Activated CD8-positive, alpha-beta memory T cell treated with anti-CD3 and anti-CD28 coated beads, Interleukin-2, amount 10 ng/mL, durations not matched to agents 7 days and 5 days (primary cell): ENCODE results near the gene CCDC141. TPM values are rescaled to one million over a fixed set of nuclear protein-coding genes. Genes with fewer than 3 reads are reported as not detected.

ENCODE experiments used
- ATAC-seq: fragments of 150-1000 bp; cut with Tn5 transposase; one replicate; pipeline ENCODE4 v1.10.0; 2021; ENCODE audit warnings: moderate library complexity
- CTCF ChIA-PET: fragments of 350-600 bp; sonication (Branson Sonifier 250); formaldehyde crosslinking; loops from one replicate; lab custom pipeline; 2021; ENCODE audit warnings: antibody characterized with exemption; lab: Charles Lee
- DNase-seq: peaks from one replicate; pipeline ENCODE4 v3.0.0-alpha.2; 2020
- H3K27ac Mint-ChIP-seq: one replicate; pipeline ENCODE4 v1.8.0; 2021; ENCODE audit warnings: mild to moderate bottlenecking, mixed read lengths
- H3K27me3 Mint-ChIP-seq: one replicate; pipeline ENCODE4 v1.8.0; 2021; ENCODE audit warnings: mixed read lengths
- H3K36me3 Mint-ChIP-seq: one replicate; pipeline ENCODE4 v1.8.0; 2021; ENCODE audit warnings: mild to moderate bottlenecking, mixed read lengths
- H3K4me1 Mint-ChIP-seq: one replicate; pipeline ENCODE4 v1.8.0; 2021; ENCODE audit warnings: mixed read lengths
- H3K4me3 Mint-ChIP-seq: one replicate; pipeline ENCODE4 v1.8.0; 2021; ENCODE audit warnings: mild to moderate bottlenecking, moderate library complexity, mixed read lengths
- H3K9me3 Mint-ChIP-seq: one replicate; pipeline ENCODE4 v1.8.0; 2022; ENCODE audit warnings: low read depth, mixed read lengths
- total RNA-seq, 2 experiments: library from RNA; stranded (reverse); gene quantifications; one replicate each; pipeline ENCODE4 v1.2.3, GENCODE V29; 2021

CCDC141 gene
- total RNA-seq, 2 experiments from 2014 or later: 8.8 to 12.5 TPM

- H3K4me3 Mint-ChIP-seq: no peak overlapping the region
- ATAC-seq (peak; percentile 27), DNase-seq (no peak)
- no peak overlapping the region for H3K27ac Mint-ChIP-seq
- H3K36me3 Mint-ChIP-seq: no peaks in the 10 kb centered on the region
- H3K4me1 Mint-ChIP-seq: peaks cover 9% of the 10 kb centered on the region
- CTCF ChIA-PET: interaction anchor here (1.2 to 1.7 kb wide), 6 partner anchors 19 to 217 kb away, joined by 3 to 6 read pairs (median 4); no protein-coding TSS in a partner anchor
- H3K9me3 Mint-ChIP-seq: no peaks in the 10 kb centered on the region
- peaks cover 4% of the 10 kb centered on the region for H3K27me3 Mint-ChIP-seq
These were observed 137.4 kb downstream of the CCDC141 start for GRCh38 chr2:178912416-178913048.

- ATAC-seq (no peak), DNase-seq (no peak)
- Mint-ChIP-seq H3K36me3 (no peaks in the 10 kb centered on the region), H3K27ac (no peak overlapping the region), H3K4me1 (peaks cover 9% of the 10 kb centered on the region), H3K27me3 (peaks cover 4% of the 10 kb centered on the region), H3K9me3 (no peaks in the 10 kb centered on the region), H3K4me3 (no peak overlapping the region)
- CTCF ChIA-PET: interaction anchor here (1.0 to 1.3 kb wide), 2 partner anchors 16 to 20 kb away, joined by 3 to 4 read pairs; no protein-coding TSS in a partner anchor
These were observed 138.9 kb downstream of the CCDC141 start for GRCh38 chr2:178911039-178911438.

DNA sequence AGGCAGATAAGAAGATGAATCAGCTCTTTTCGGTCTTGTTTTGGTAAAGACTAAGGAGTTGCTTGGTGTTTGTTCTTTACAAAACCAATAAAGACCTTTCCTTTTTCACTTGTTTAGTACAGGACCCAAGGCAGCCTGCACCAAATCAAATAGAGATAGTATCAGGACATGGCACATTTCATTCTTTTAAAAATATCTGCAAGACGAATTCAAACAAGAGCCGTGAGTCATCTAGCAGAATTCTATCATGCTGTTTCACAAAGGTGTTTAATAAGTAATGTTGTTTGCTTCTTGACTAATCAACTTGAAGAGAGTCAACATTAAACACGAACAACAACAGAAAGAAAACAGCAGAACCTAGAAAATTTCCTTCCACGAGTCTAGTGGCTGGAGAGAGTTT is 139.9 kb downstream of the CCDC141 start:
- Mint-ChIP-seq H3K4me3 (no peak overlapping the region), H3K36me3 (no peaks in the 10 kb centered on the region), H3K9me3 (no peaks in the 10 kb centered on the region), H3K27me3 (peaks cover 4% of the 10 kb centered on the region), H3K27ac (no peak overlapping the region), H3K4me1 (peaks cover 9% of the 10 kb centered on the region)
- no peak for DNase-seq
- CTCF ChIA-PET: interaction anchor here (1.6 to 2.5 kb wide), 2 partner anchors 148 to 220 kb away, joined by 3 to 5 read pairs; no protein-coding TSS in a partner anchor
- no peak for ATAC-seq

DNA sequence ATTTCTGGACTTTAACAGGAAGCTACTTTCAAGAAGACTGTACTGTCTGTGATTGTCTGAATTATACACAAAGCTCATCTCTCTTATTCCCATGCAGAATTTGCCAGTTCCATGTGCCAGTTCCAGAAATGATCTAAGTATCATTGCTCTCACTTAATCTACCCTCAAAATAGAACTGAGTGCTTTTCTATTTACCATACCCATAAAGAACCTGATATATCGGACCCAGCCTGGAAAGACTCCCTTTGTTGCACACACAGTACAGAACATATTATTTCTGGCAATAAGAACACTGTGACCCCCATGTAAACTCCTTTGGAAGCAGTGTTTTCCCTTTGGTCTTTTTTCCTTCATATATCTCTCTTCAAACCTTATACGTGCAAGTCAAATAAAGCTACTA is 140.4 kb downstream of the CCDC141 start:
- CTCF ChIA-PET: interaction anchor here (1.6 to 2.5 kb wide), 2 partner anchors 148 to 220 kb away, joined by 3 to 5 read pairs; no protein-coding TSS in a partner anchor

DNA sequence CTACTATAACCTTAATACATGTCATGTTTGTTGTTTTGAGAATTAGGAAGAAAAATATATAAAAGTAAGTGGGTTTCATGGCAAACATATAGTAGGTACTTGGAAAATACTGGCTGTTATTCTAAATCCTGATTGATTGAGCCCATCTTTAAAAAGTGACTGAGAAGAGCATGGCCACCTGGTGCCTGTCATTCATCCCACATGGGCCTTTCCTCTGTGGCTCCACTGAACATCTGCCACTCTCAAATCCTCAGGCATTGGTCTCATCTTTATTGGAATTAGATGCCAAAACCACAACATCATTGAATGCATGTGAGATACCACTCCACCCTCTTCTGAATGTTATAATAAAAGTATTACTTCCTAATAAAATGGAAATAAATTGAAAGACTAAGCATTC is 141.1 kb downstream of the CCDC141 start:
- DNase-seq: no peak
- CTCF ChIA-PET: interaction anchor here (1.6 to 2.5 kb wide), 2 partner anchors 147 to 221 kb away, joined by 3 to 5 read pairs; no protein-coding TSS in a partner anchor
- H3K27me3 Mint-ChIP-seq: peaks cover 4% of the 10 kb centered on the region
- no peak overlapping the region for H3K27ac Mint-ChIP-seq
- no peaks in the 10 kb centered on the region for H3K9me3 Mint-ChIP-seq
- no peaks in the 10 kb centered on the region for H3K36me3 Mint-ChIP-seq
- H3K4me3 Mint-ChIP-seq: no peak overlapping the region
- ATAC-seq: no peak
- H3K4me1 Mint-ChIP-seq: peaks cover 8% of the 10 kb centered on the region

More for the DNA sequence above, 140.4 kb downstream of the CCDC141 start:
- H3K9me3 Mint-ChIP-seq: no peaks in the 10 kb centered on the region
- H3K4me1 Mint-ChIP-seq: peaks cover 9% of the 10 kb centered on the region
- H3K27me3 Mint-ChIP-seq: peaks cover 4% of the 10 kb centered on the region
- DNase-seq (no peak), ATAC-seq (no peak)
- H3K27ac Mint-ChIP-seq: no peak overlapping the region
- H3K4me3 Mint-ChIP-seq: no peak overlapping the region
- no peaks in the 10 kb centered on the region for H3K36me3 Mint-ChIP-seq

GRCh38 chr2:178905261-178905660 is 144.7 kb downstream of the CCDC141 start:
- H3K4me3 Mint-ChIP-seq: no peak overlapping the region
- H3K36me3 Mint-ChIP-seq: no peaks in the 10 kb centered on the region
- H3K9me3 Mint-ChIP-seq: no peaks in the 10 kb centered on the region
- CTCF ChIA-PET: interaction anchor here (1.3 kb wide), 1 partner anchor 145 kb away, joined by 3 read pairs; no protein-coding TSS in a partner anchor
- no peak overlapping the region for H3K27ac Mint-ChIP-seq
- DNase-seq (no peak), ATAC-seq (no peak)
- no peaks in the 10 kb centered on the region for H3K4me1 Mint-ChIP-seq
- H3K27me3 Mint-ChIP-seq: peaks cover 4% of the 10 kb centered on the region

DNA sequence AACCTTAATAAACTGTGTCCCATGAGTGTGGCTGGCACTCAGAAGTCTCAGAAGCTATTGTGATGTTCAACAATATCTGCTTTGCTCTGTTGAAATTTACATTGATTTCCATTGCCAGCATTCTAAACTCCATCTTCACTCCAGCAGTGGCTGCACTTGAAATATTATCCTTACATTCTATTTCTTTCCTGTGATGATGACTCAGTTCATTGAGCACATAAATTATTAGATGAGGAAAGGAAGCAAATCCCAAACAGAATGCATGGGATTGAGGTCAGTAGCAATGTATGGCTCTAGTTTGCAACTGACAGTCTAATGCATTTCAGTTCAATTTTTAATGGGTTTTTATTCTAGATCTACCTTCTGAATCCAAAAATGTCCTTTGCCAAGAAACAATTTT is 150.3 kb downstream of the CCDC141 start:
- CTCF ChIA-PET: no interaction called here
- Mint-ChIP-seq H3K4me3 (no peak overlapping the region), H3K27ac (no peak overlapping the region), H3K27me3 (no peaks in the 10 kb centered on the region), H3K9me3 (no peaks in the 10 kb centered on the region), H3K4me1 (no peaks in the 10 kb centered on the region), H3K36me3 (no peaks in the 10 kb centered on the region)
- ATAC-seq (no peak), DNase-seq (no peak)

- H3K27me3 Mint-ChIP-seq: no peaks in the 10 kb centered on the region
- peaks cover 2% of the 10 kb centered on the region for H3K4me1 Mint-ChIP-seq
- H3K9me3 Mint-ChIP-seq: no peaks in the 10 kb centered on the region
- CTCF ChIA-PET: interaction anchor here (0.6 to 1.8 kb wide), 2 partner anchors 64 to 234 kb away, joined by 3 to 6 read pairs; no protein-coding TSS in a partner anchor
- DNase-seq: no peak
- no peak overlapping the region for H3K4me3 Mint-ChIP-seq
- H3K27ac Mint-ChIP-seq: no peak overlapping the region
- no peak for ATAC-seq
- no peaks in the 10 kb centered on the region for H3K36me3 Mint-ChIP-seq
These were observed 154.1 kb downstream of the CCDC141 start for GRCh38 chr2:178895872-178896271.

DNA sequence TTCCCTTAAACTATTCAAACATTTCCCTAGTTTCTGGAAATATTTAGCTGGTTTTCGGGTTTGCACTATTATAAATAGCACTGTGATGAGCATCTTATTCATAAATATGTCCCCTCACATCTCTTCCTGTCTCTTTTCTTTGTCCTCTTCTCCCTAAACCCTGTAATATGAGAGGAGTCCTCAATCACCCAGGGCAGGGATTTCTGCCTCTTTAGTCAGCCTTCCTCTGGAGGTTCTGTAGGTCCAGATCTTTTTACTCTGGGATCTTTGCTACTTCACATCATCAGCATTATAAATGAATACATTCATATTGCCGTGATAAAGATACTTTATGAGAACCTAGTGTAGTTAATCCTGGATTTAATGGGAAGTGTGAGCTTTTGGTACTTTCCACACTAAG is 154.8 kb downstream of the CCDC141 start:
- no peaks in the 10 kb centered on the region for H3K36me3 Mint-ChIP-seq
- DNase-seq (no peak), ATAC-seq (no peak)
- H3K4me3 Mint-ChIP-seq: no peak overlapping the region
- CTCF ChIA-PET: interaction anchor here (1.8 kb wide), 1 partner anchor 234 kb away, joined by 6 read pairs; no protein-coding TSS in a partner anchor
- H3K27ac Mint-ChIP-seq: no peak overlapping the region
- H3K4me1 Mint-ChIP-seq: peaks cover 2% of the 10 kb centered on the region
- H3K27me3 Mint-ChIP-seq: no peaks in the 10 kb centered on the region
- no peaks in the 10 kb centered on the region for H3K9me3 Mint-ChIP-seq

DNA sequence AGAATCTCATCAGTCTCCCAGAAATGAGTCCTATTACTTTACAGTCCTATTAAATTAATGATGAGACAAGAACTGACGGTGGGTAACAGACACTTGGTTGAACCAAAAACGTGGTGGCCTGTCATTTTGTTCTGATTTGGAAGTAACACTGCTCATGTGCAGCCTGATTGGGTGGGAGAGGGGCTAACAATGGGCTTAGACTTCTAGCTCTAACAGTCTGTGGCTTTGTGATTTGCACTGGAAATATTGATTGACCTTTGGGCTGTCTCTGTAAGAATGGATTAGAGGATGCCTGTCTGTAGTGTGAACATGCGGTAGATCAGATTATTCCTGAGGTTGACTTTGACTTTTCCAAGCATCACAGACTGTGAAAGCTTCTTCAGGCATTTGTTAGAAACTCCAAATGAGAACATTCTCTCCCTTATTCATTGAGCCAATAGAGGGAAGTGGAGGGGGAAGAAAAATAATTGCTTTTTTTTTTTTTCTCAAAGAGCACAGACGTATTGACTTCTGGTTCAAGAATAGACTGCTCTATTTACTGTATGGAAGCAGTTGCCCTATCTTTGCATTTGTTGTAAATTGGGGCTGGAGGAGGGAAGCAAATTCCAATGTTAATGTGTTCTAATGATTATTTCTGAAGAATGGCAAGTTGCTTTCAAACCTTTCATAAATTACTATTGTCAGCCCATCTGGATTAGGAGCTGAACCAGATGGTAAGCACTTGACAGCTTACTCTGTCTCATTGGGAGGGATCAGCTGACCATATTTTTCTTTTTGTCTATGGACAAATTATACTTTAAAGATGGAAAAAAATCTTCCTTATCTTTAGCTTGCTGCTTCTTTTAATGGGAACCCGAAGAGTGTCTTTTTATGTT is 156.9 kb downstream of the CCDC141 start:
- Mint-ChIP-seq H3K9me3 (no peaks in the 10 kb centered on the region), H3K27me3 (peaks cover 2% of the 10 kb centered on the region), H3K27ac (no peak overlapping the region), H3K4me3 (no peak overlapping the region), H3K36me3 (no peaks in the 10 kb centered on the region), H3K4me1 (peaks cover 2% of the 10 kb centered on the region)
- no peak for ATAC-seq
- CTCF ChIA-PET: interaction anchor here (1.0 to 1.3 kb wide), 3 partner anchors 20 to 237 kb away, joined by 3 read pairs; no protein-coding TSS in a partner anchor
- DNase-seq: no peak

GRCh38 chr2:178891959-178892485 is 157.9 kb downstream of the CCDC141 start:
- CTCF ChIA-PET: interaction anchor here (0.7 to 3.2 kb wide), 6 partner anchors 12 to 238 kb away, joined by 3 to 12 read pairs (median 4); no protein-coding TSS in a partner anchor
- no peaks in the 10 kb centered on the region for H3K9me3 Mint-ChIP-seq
- ATAC-seq: no peak
- H3K27me3 Mint-ChIP-seq: peaks cover 2% of the 10 kb centered on the region
- H3K4me3 Mint-ChIP-seq: no peak overlapping the region
- no peak for DNase-seq
- H3K36me3 Mint-ChIP-seq: no peaks in the 10 kb centered on the region
- H3K4me1 Mint-ChIP-seq: peaks cover 2% of the 10 kb centered on the region
- no peak overlapping the region for H3K27ac Mint-ChIP-seq

GRCh38 chr2:178891265-178891958 is 158.5 kb downstream of the CCDC141 start:
- no peak overlapping the region for H3K4me3 Mint-ChIP-seq
- H3K4me1 Mint-ChIP-seq: peaks cover 2% of the 10 kb centered on the region
- ATAC-seq: peak; percentile 79
- CTCF ChIA-PET: interaction anchor here (0.7 to 3.2 kb wide), 7 partner anchors 8 to 238 kb away, joined by 3 to 12 read pairs (median 4); no protein-coding TSS in a partner anchor
- H3K27ac Mint-ChIP-seq: no peak overlapping the region
- H3K36me3 Mint-ChIP-seq: no peaks in the 10 kb centered on the region
- peaks cover 2% of the 10 kb centered on the region for H3K27me3 Mint-ChIP-seq
- no peaks in the 10 kb centered on the region for H3K9me3 Mint-ChIP-seq
- DNase-seq: peak; percentile 73
